Adrenal gland (tissue), 5 donors: ENCODE measurements around the gene ZSWIM8.

ENCODE experiments used
- CTCF ChIP-seq, 6 experiments: fragments of 450-650 bp in 4 of 6; fragments of 200-600 bp in 2 of 6; sonication (generic) in 1 of 6; IDR thresholded peaks; 1 replicate in 5 of 6; 2 replicates in 1 of 6; pipeline versions ENCODE4 v1.5.1 to v1.8.0; 2016 to 2021; ENCODE audit warnings: antibody characterized with exemption in 6 of 6, mild to moderate bottlenecking in 2 of 6, moderate library complexity in 1 of 6
- POLR2A ChIP-seq, 2 donors: fragments of 450-650 bp; IDR thresholded peaks; one replicate each; pipeline ENCODE4 v1.6.1; 2017; ENCODE audit warnings: antibody characterized with exemption in 2 of 2, mild to moderate bottlenecking in 2 of 2, moderate library complexity in 1 of 2
- donor health status: DM: no; HTN: no; CAD: no.

- TF ChIP-seq CTCF (IDR thresholded peaks at IDR 0.05) = no peak
- TF ChIP-seq POLR2A (IDR thresholded peaks at IDR 0.05) = no peak
Observed at GRCh38 chr10:73750819-73751218, 34.6 kb upstream of the ZSWIM8 start.
